ENCODE results near the gene PLPP1. TPM values are rescaled to one million over a fixed set of nuclear protein-coding genes. Genes with fewer than 3 reads are reported as not detected.

The PLPP1 gene
- total and polyA plus RNA-seq, 2 of the 8 experiments (the other 6 are each of a cell fraction or from before 2014, with no cell fraction given) = 43.7 to 91.3 TPM

- H2BK12ac ChIP-seq (ENCODE audit: low read depth, low read length) = 0 out of 2 replicates have a peak overlapping the region, but pooled peaks have one; percentile 6
- H2BK15ac ChIP-seq (ENCODE audit: low read length) = no peak overlapping the region
- no peaks in the 10 kb centered on the region for H3K23me2 ChIP-seq (ENCODE audit: low read depth, low read length)
- H2BK120ac ChIP-seq (replicated peaks; ENCODE audit: low read depth, low read length) = no peak overlapping the region
- H3K79me1 ChIP-seq (ENCODE audit: low read depth, low read length) = no peaks in the 10 kb centered on the region
- H3K27me3 ChIP-seq (replicated peaks in 1 of 4; ENCODE audit: control insufficient read depth in 3 of 4, extremely low read depth in 1 of 4, insufficient read depth in 3 of 4, low read length in 3 of 4) = no peaks in the 10 kb centered on the region
- no peak for DNase-seq (ENCODE audit: low read depth in 1 of 2, low spot score in 2 of 2)
- no peak overlapping the region for H3K9ac ChIP-seq (replicated peaks in 1 of 4; ENCODE audit: extremely low read depth in 1 of 4, low read depth in 3 of 4, low read length in 3 of 4)
- no peak overlapping the region for H3K14ac ChIP-seq (ENCODE audit: insufficient read length)
- H2AFZ ChIP-seq (ENCODE audit: low read length) = no peak overlapping the region
- CTCF ChIA-PET (ENCODE audit: partially characterized antibody) = interaction anchor here (0.6 kb wide), 1 partner anchor 222 kb away, joined by 5 read pairs; no protein-coding TSS in a partner anchor
- H3K23ac ChIP-seq (ENCODE audit: insufficient read length) = no peak overlapping the region
- no peak overlapping the region for H4K8ac ChIP-seq (ENCODE audit: extremely low read depth, insufficient read depth, low read length)
- H3K36me3 ChIP-seq (ENCODE audit: control insufficient read depth in 2 of 4, insufficient read depth in 4 of 4, low read length in 3 of 4) = peaks cover 0 to 73% (median 20%) of the 10 kb centered on the region in 4 experiments; a peak in 4 of 8 replicates
- 91% methylated on average over 2 of the region's 2 CpGs; no CpG with 5 or more reads in 1 of the 2 experiments for whole genome bisulfite sequencing, 2 experiments (ENCODE audit: extremely low coverage in 1 of 2, insufficient coverage in 1 of 2, insufficient read length in 1 of 2, insufficient replicate concordance in 2 of 2, low coverage in 1 of 2, low lambda C conversion rate in 2 of 2, missing lambda C conversion rate in 1 of 2)
- no peak overlapping the region for H3K56ac ChIP-seq (replicated peaks; ENCODE audit: insufficient read length, low read depth, low read length)
- H2BK20ac ChIP-seq (ENCODE audit: low read length) = no peak overlapping the region
- no peak overlapping the region for H3K18ac ChIP-seq (ENCODE audit: extremely low read depth, low read length)
- no peak overlapping the region for H4K5ac ChIP-seq (ENCODE audit: insufficient read length, low read depth, low read length)
- no peak overlapping the region for H2AK5ac ChIP-seq (ENCODE audit: low read depth, low read length)
- no peak overlapping the region for H3K4me3 ChIP-seq (ENCODE audit: extremely low read depth in 1 of 4, insufficient read depth in 2 of 4, low read depth in 3 of 4, low read length in 4 of 4)
- peaks cover 0 to 16% of the 10 kb centered on the region in 2 experiments; a peak in 3 of 4 replicates for H3K79me2 ChIP-seq (ENCODE audit: control insufficient read depth in 1 of 2, insufficient read depth in 2 of 2, low read length in 2 of 2)
- H3K4me1 ChIP-seq (replicated peaks in 1 of 4; ENCODE audit: control insufficient read depth in 3 of 4, insufficient read depth in 4 of 4, low read length in 3 of 4) = peaks cover 5 to 19% (median 11%) of the 10 kb centered on the region in 4 experiments; a peak in 6 of 7 replicates
- peak overlapping the region; percentile 63; the same call in 1 of the 2 replicates for H3K27ac ChIP-seq (ENCODE audit: low read depth, low read length)
- TF ChIP-seq KDM5A (IDR thresholded peaks at IDR 0.05; ENCODE audit: low read length) (no peak), TEAD4 (IDR thresholded peaks at IDR 0.05; ENCODE audit: low read depth, low read length) (no peak), BACH1 (IDR thresholded peaks at IDR 0.05; ENCODE audit: low read length) (no peak), POLR2AphosphoS5 (IDR thresholded peaks at IDR 0.05; ENCODE audit: low read depth, low read length) (0 out of 2 replicates have a peak, but pooled peaks have one; percentile 10), RAD21 (IDR thresholded peaks at IDR 0.05 in 1 of 2, conservative IDR thresholded peaks at IDR 0.05 in 1 of 2; ENCODE audit: low read depth in 2 of 2, low read length in 2 of 2) (no peak), CEBPB (IDR thresholded peaks at IDR 0.05; ENCODE audit: low read depth, low read length) (no peak), SP4 (IDR thresholded peaks at IDR 0.05; ENCODE audit: low read length) (no peak), CREB1 (IDR thresholded peaks at IDR 0.05) (no peak)
- POLR2A ChIA-PET (ENCODE audit: partially characterized antibody) = interaction anchor here (1.5 to 2.5 kb wide), 2 partner anchors 10 to 13 kb away, joined by 4 to 10 read pairs; no protein-coding TSS in a partner anchor
- FAIRE-seq = no peak
- H4K20me1 ChIP-seq (replicated peaks in 1 of 2; ENCODE audit: control insufficient read depth in 1 of 2, insufficient read depth in 2 of 2, low read length in 2 of 2) = no peaks in the 10 kb centered on the region
- no peak overlapping the region for H4K91ac ChIP-seq (replicated peaks; ENCODE audit: insufficient read length, low read length)
- no peak overlapping the region for H3K4ac ChIP-seq (replicated peaks; ENCODE audit: insufficient read length, low read depth, low read length)
- H3K9me3 ChIP-seq (ENCODE audit: insufficient read depth in 2 of 2, low read depth in 1 of 2, low read length in 1 of 2) = peaks cover 3 to 15% of the 10 kb centered on the region in 2 experiments; a peak in 2 of 4 replicates
- H2BK5ac ChIP-seq (ENCODE audit: low read depth, low read length) = peak overlapping the region; percentile 37; the same call in 1 of the 2 replicates
- H3K4me2 ChIP-seq (ENCODE audit: insufficient read depth in 1 of 2, low read depth in 2 of 2, low read length in 2 of 2) = no peak overlapping the region
Measured at GRCh38 chr5:55437859-55438206, 96.9 kb downstream of the PLPP1 start.

All from H1 (cell line).